Activated naive CD4-positive, alpha-beta T cell (primary cell): ENCODE measurements around the gene GGN.
A peak's percentile ranks its signal among the peaks of the same experiment; 100 is the strongest.
"Not testable (repeated sequence)": the region's sequence is repeated elsewhere in the genome, so short reads cannot be mapped to it uniquely, and the experiment has no call there.

Source experiments
- DNase-seq, 4 experiments: peaks; one replicate each; lab custom pipeline; 2025; lab: John Stamatoyannopoulos, UW

GGN gene

GRCh38 chr19:38386971-38387549 lies 774 bp downstream of the GGN start:
- DNase-seq, result peak in 1 of 4 experiments; percentile 31

GRCh38 chr19:38386300-38386970 lies 1.4 kb downstream of the GGN start:
- DNase-seq, result no peak

- no peak for DNase-seq
These were observed 2.0 kb downstream of the GGN start for GRCh38 chr19:38385804-38386257.

DNA sequence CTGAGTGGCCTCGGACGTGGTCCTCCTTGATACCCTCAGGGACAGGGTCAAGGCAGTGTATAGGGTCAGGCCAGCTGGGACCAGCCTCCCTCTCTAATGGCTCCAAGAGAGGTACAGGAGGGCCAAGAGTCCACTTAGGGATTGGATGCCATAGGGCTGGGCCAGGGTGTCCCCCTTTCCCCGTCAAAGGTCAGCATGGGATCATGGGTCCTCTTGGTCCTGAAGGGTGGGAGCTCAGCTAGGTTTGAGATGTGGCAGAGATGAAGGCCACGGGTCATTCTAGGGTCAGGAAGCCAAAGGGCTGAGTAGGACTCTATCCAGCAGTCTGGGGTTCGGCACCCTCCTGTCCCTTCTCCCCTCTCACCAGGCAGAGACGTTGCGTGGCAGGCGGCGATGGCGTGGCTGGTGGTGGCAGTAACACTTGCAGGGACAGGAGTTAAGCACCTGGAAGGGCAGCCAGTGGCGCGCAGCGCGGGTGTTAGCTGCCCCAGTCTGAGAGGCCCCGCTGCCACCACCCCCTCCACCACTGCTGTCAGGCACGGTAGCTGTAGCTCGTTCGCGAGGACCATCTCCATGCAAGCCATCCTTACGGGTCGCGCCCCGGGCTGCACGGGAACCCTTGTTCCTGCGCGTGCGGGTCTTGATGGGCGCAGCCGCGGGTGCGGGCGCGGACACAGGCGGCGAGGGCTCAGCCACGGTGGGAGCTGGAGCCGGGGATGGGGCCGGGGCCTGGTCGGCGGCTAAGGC lies 2.6 kb downstream of the GGN start:
- no peak for DNase-seq

GRCh38 chr19:38384209-38385027 lies 3.4 kb downstream of the GGN start:
- no peak for DNase-seq

- DNase-seq, result no peak
These were observed 4.1 kb downstream of the GGN start for GRCh38 chr19:38383743-38384142.

- no peak for DNase-seq
These were observed 4.7 kb downstream of the GGN start for GRCh38 chr19:38383184-38383583.

DNA sequence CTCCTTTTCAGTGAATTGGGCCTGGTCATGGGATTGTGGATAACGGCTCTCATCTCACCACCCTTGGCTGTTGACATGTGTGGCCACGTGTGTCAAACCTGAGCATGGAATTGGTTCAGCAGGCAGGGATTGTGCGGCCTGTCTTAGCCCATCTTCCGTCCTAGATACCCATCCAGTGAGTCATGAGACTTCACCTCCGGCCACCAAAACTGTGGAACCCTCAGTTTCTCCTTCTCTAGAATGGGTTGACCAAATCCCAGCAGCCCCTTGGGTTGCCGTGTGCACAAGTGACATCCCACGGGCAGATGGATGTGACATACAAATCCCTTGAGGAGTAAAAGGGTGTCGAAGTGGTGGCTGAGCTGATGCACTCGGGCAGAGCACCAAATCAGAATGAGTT lies 6.7 kb downstream of the GGN start:
- no peak for DNase-seq

- no peak for DNase-seq
These were observed 9.0 kb downstream of the GGN start for GRCh38 chr19:38378866-38379265.

- DNase-seq, result no peak
These were observed 10.8 kb downstream of the GGN start for GRCh38 chr19:38377052-38377451.

- DNase-seq, result no peak
These were observed 11.3 kb downstream of the GGN start for GRCh38 chr19:38376576-38376975.

GRCh38 chr19:38375748-38376147 lies 12.1 kb downstream of the GGN start:
- no peak for DNase-seq

DNA sequence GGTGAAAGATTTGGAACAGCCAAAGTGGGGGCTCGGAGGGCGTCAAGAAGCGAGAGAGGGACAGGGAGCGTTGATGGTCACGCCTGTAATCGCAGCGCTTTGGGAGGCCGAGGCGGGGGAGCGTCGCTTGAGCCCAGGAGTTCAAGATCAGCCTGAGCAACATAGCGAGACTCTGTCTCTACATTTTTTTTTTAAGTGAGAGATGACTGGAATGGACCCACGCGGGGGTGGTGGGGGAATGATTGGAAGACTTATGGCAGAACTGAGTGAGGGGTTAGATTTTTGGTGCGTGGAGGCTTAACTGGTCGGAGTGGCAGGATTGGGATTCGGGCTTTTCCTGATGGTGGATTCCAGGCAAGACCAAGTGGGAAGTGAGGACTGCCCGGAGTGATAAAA lies 12.7 kb downstream of the GGN start:
- DNase-seq, result no peak

- DNase-seq, result peak; percentile 93 to 97 (median 94)
These were observed 13.3 kb downstream of the GGN start, which contains the start of gene PSMD8 for GRCh38 chr19:38374332-38375097. Gene PSMD8 (plus strand): TSS chr19:38374571. CDS start chr19:38374602, 31 bp downstream.

DNA sequence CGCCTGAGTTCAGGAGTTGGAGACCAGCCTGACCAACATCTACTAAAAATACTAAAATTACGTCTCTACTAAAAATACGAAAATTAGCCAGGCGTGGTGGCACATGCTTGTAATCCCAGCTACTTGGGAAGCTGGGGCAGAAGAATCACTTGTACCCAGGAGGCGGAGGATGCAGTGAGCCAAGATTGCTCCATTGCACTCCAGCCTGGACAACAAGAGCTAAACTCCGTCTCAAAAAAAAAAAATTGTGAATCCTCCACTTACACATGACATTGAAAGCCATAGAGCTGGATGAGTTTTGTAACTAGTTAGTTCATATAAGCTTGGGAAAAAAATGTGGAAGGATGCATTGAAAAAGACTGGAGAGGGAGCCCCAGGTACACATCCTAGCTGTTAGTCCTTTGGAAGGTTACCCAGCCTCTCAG lies 13.9 kb downstream of the GGN start:
- DNase-seq, result no peak

- DNase-seq, result no peak
These were observed 16.8 kb downstream of the GGN start for GRCh38 chr19:38371081-38371480.

DNA sequence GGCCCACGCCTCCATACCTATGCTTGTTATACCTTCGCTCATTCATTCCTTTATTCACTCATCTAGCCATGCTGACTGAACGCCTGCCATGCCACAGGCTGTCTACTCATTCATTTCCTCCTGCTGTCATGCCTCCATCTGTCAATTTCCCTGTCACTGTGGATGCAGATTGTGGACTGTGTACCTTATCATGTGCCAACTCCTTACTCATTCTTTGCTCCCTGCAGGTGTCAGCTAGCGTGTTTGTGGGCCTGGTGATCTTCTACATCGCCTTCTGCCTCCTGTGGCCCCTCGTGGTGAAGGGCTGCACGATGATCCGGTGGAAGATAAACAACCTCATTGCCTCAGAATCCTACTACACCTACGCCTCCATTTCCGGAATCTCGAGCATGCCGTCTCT lies 17.5 kb downstream of the GGN start:
- no peak for DNase-seq

DNA sequence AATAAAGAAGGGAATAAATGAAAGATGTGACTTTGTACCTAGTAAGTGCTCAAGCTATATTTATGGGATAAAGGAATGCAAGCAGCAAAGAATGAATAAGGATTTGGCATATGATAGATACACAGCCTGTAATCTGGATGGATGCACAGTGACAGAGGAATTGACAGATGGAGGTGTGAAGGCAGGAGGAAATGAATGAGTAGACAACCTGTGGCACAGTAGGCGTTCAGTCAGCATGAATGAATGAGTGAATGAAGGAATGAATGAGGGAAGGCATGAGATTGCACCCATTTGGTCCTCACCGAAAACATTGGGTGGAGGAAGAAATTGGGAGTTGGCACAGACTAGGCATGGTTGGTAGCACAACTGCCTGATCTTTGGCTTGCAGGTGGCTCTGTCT lies 18.2 kb downstream of the GGN start:
- no peak for DNase-seq

GRCh38 chr19:38367041-38367440 lies 20.8 kb downstream of the GGN start:
- DNase-seq, result no peak

DNA sequence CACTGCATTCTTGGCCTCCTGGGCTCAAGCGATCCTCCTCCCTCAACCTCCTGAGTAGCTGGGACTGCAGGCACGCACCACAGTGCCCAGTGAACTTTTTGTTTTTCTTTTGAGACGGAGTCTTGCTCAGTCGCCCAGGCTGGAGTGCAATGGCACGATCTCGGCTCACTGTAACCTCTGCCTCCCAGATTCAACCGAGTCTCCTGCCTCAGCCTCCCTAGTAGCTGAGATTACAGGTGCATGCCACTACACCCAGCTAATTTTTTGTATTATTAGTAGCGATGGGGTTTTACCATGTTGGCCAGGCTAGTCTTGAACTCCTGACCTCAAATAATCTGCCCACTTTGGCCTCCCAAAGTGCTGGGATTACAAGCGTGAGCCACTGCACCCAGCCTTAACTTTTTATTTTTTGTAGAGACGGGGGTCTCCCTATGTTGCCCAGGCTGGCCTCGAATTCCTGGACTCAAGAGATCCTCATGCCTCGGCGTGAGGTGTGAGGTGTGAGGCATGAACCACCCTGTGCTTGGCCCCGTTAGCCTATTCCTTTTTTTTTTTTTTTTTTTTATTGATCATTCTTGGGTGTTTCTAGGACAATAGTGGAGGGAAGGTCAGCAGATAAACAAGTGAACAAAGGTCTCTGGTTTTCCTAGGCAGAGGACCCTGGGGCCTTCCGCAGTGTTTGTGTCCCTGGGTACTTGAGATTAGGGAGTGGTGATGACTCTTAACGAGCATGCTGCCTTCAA lies 24.7 kb downstream of the GGN start:
- DNase-seq, result not testable (repeated sequence)
